B cell (primary cell): Measurements from ENCODE around the gene MAP7. TPM values are rescaled to one million over a fixed set of nuclear protein-coding genes. Genes with fewer than 3 reads are reported as not detected.

ENCODE experiments used
- ATAC-seq: fragments of 200-7000 bp; cut with Tn5 transposase; one replicate; pipeline ENCODE4 v1.10.0; 2021; ENCODE audit warnings: low read depth, mild to moderate bottlenecking, moderate number of reproducible peaks, moderate library complexity
- CTCF ChIA-PET: fragments of 350-600 bp; sonication (Branson Sonifier 250); formaldehyde crosslinking; loops from one replicate; lab custom pipeline; 2021; ENCODE audit warnings: antibody characterized with exemption, inconsistent platforms; lab: Charles Lee
- POLR2A ChIA-PET: fragments of 350-600 bp; sonication (Branson Sonifier 250); formaldehyde crosslinking; loops from one replicate; lab custom pipeline; 2021; ENCODE audit warnings: antibody characterized with exemption; lab: Charles Lee
- DNase-seq: peaks from one replicate; pipeline ENCODE4 v3.0.0; 2013
- H2AFZ ChIP-seq: 2 replicates; pipeline ENCODE4 v1.6.1; 2012; ENCODE audit warnings: mild to moderate bottlenecking, low read depth, low read length; ENCODE audit not compliant: insufficient read depth, poor library complexity, severe bottlenecking
- H3K27ac ChIP-seq, 2 donors: 1 replicate in 1 of 2; 2 replicates in 1 of 2; pipeline ENCODE4 v1.5.1; 2012 to 2013; ENCODE audit warnings: low read length in 2 of 2, mild to moderate bottlenecking in 2 of 2, moderate library complexity in 1 of 2
- H3K27me3 ChIP-seq, 4 experiments: fragments of 200-600 bp in 1 of 4; sonication (generic) in 1 of 4; replicated peaks in 1 of 4; 1 replicate in 2 of 4; 2 replicates in 2 of 4; pipeline versions ENCODE4 v1.6.1 to v1.7.0; 2013 to 2016; ENCODE audit warnings: low read length in 3 of 4, mild to moderate bottlenecking in 2 of 4, mixed read lengths in 1 of 4, moderate library complexity in 1 of 4; ENCODE audit not compliant: insufficient read depth in 4 of 4, control insufficient read depth in 3 of 4; ENCODE audit errors: control extremely low read depth in 1 of 4
- H3K36me3 ChIP-seq, 2 experiments: replicated peaks in 1 of 2; 1 replicate in 1 of 2; 2 replicates in 1 of 2; pipeline versions ENCODE4 v1.6.1 to v1.7.1; 2013; ENCODE audit warnings: low read length in 1 of 2; ENCODE audit not compliant: insufficient read depth in 2 of 2, control insufficient read depth in 1 of 2; ENCODE audit errors: control extremely low read depth in 1 of 2, extremely low read depth in 1 of 2
- H3K4me1 ChIP-seq, 2 donors: fragments of 200-600 bp in 1 of 2; sonication (generic) in 1 of 2; 1 replicate in 1 of 2; 2 replicates in 1 of 2; pipeline versions ENCODE4 v1.5.1 to v1.6.1; 2013 to 2017; ENCODE audit warnings: low read length in 2 of 2; ENCODE audit not compliant: control insufficient read depth in 2 of 2, insufficient read depth in 2 of 2
- H3K4me2 ChIP-seq: replicated peaks from 2 replicates; pipeline ENCODE3; 2012; ENCODE audit warnings: mild to moderate bottlenecking, low read depth, low read length; ENCODE audit not compliant: poor library complexity, severe bottlenecking
- H3K4me3 ChIP-seq, 5 experiments: fragments of 200-600 bp in 1 of 5; sonication (generic) in 1 of 5; 1 replicate in 3 of 5; 2 replicates in 2 of 5; pipeline versions ENCODE4 v1.5.1 to v1.7.0; 2011 to 2016; ENCODE audit warnings: low read length in 4 of 5, mild to moderate bottlenecking in 4 of 5, low read depth in 2 of 5, control low read depth in 1 of 5, moderate library complexity in 1 of 5; ENCODE audit not compliant: insufficient read depth in 1 of 5; ENCODE audit errors: control extremely low read depth in 1 of 5, extremely low read depth in 1 of 5
- H3K79me2 ChIP-seq: fragments of 200-600 bp; sonication (generic); one replicate; pipeline ENCODE4 v1.6.0; 2016; ENCODE audit warnings: low read length; ENCODE audit not compliant: control insufficient read depth, insufficient read depth
- H3K9ac ChIP-seq: fragments of 200-600 bp; sonication (generic); 2 replicates; pipeline ENCODE4 v1.6.1; 2017; ENCODE audit warnings: mild to moderate bottlenecking, low read length, moderate library complexity
- H3K9me3 ChIP-seq, 3 donors: one replicate each; pipeline versions ENCODE4 v1.6.1 to v1.7.1; 2013; ENCODE audit warnings: low read length in 2 of 3; ENCODE audit not compliant: control insufficient read depth in 2 of 3, insufficient read depth in 1 of 3; ENCODE audit errors: control extremely low read depth in 1 of 3
- H4K20me1 ChIP-seq: 2 replicates; pipeline ENCODE4 v1.6.0; 2012; ENCODE audit warnings: mild to moderate bottlenecking, low read length; ENCODE audit not compliant: insufficient read depth, control insufficient read depth, poor library complexity, severe bottlenecking
- H3K27ac Mint-ChIP-seq: one replicate; pipeline ENCODE4 v1.8.0; 2021; ENCODE audit warnings: mixed read lengths
- H3K27me3 Mint-ChIP-seq: one replicate; pipeline ENCODE4 v1.8.0; 2021; ENCODE audit warnings: mixed read lengths
- H3K4me1 Mint-ChIP-seq: one replicate; pipeline ENCODE4 v1.8.0; 2021; ENCODE audit warnings: mixed read lengths
- H3K4me3 Mint-ChIP-seq: one replicate; pipeline ENCODE4 v1.8.0; 2021; ENCODE audit warnings: mixed read lengths
- H3K9me3 Mint-ChIP-seq: one replicate; pipeline ENCODE4 v1.8.0; 2022; ENCODE audit warnings: mixed read lengths; ENCODE audit not compliant: insufficient read depth
- EZH2 ChIP-seq: IDR thresholded peaks from 2 replicates; pipeline ENCODE4 v1.6.1; 2012; ENCODE audit warnings: borderline replicate concordance, low read depth, mild to moderate bottlenecking, moderate library complexity, low read length; ENCODE audit not compliant: insufficient read depth, poor library complexity, severe bottlenecking
- WGBS: methylation state at CpG from one replicate; pipeline ENCODE4 v1.1.5; 2013; ENCODE audit warnings: missing lambda C conversion rate; ENCODE audit not compliant: insufficient coverage; 5-methylcytosine and 5-hydroxymethylcytosine counted together
- intact Hi-C: fragments of 100-400 bp; cut with micrococcal nuclease; formaldehyde crosslinking; loops from one replicate; pipeline ENCODE4 v1.10.0; 2022
- polyA plus RNA-seq: library from polyadenylated mRNA; depleted of rRNA; stranded (reverse); fragments of >200 nt; gene quantifications from 2 replicates; pipeline ENCODE4 v1.2.3, GENCODE V29; 2012
- total RNA-seq, 2 donors: library from RNA; stranded (reverse); fragments of 120-200 nt in 1 of 2; gene quantifications; 1 replicate in 1 of 2; 2 replicates in 1 of 2; pipeline versions ENCODE4 v1.2.3 to v1.2.4, GENCODE V29; 2013 to 2022
- TF ChIP-seq, protein P1 (sequence below): fragments of 200-600 bp; IDR thresholded peaks from one replicate; pipeline ENCODE4 v1.8.0; 2022; ENCODE audit warnings: antibody characterized with exemption, mild to moderate bottlenecking

MAP7 gene
- total and polyA plus RNA-seq, 2 donors (not counting 1 experiment from before 2014, with no cell fraction given), result 0.34 to 0.64 TPM

DNA sequence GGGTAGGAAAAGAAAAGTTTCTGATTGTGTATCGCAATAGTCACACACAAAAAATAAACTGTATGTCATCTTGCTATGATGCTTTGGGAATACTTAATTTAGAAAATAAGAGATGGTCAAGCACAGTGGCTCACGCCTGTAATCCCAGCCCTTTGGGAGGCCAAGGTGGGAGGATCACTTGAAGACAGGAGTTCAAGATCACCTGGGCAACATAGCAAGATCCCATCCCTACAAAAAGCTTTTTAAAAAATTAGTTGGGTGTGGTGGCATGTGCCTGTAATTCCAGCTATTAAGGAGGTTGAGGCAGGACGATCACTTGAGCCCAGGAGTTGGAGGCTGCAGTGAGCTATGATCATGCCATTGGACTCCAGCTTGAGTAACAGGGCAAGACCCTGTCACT is 27.6 kb downstream of the MAP7 start:
- H3K4me3 Mint-ChIP-seq, result no peak overlapping the region
- DNase-seq, result no peak
- H2AFZ ChIP-seq, result no peak overlapping the region
- peaks cover 12 to 13% of the 10 kb centered on the region in 2 donors for H3K4me1 ChIP-seq
- no peak overlapping the region for H3K27ac Mint-ChIP-seq
- POLR2A ChIA-PET, result no interaction called here
- H3K4me3 ChIP-seq, result no peak overlapping the region
- H3K27me3 ChIP-seq, result peaks cover 0 to 11% (median 6%) of the 10 kb centered on the region in 4 experiments
- no peak overlapping the region for H3K9ac ChIP-seq
- CTCF ChIA-PET, result no interaction called here
- H4K20me1 ChIP-seq, result no peaks in the 10 kb centered on the region
- WGBS, result 83% methylated on average over 1 of the region's 3 CpGs
- H3K4me1 Mint-ChIP-seq, result peaks cover 16% of the 10 kb centered on the region
- H3K9me3 ChIP-seq, result no peaks in the 10 kb centered on the region
- no peaks in the 10 kb centered on the region for H3K36me3 ChIP-seq
- TF ChIP-seq EZH2, result no peak
- TF ChIP-seq, protein P1, sequence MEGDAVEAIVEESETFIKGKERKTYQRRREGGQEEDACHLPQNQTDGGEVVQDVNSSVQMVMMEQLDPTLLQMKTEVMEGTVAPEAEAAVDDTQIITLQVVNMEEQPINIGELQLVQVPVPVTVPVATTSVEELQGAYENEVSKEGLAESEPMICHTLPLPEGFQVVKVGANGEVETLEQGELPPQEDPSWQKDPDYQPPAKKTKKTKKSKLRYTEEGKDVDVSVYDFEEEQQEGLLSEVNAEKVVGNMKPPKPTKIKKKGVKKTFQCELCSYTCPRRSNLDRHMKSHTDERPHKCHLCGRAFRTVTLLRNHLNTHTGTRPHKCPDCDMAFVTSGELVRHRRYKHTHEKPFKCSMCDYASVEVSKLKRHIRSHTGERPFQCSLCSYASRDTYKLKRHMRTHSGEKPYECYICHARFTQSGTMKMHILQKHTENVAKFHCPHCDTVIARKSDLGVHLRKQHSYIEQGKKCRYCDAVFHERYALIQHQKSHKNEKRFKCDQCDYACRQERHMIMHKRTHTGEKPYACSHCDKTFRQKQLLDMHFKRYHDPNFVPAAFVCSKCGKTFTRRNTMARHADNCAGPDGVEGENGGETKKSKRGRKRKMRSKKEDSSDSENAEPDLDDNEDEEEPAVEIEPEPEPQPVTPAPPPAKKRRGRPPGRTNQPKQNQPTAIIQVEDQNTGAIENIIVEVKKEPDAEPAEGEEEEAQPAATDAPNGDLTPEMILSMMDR, result no peak
- H3K27ac ChIP-seq, result no peak overlapping the region
- peaks cover 42% of the 10 kb centered on the region for H3K27me3 Mint-ChIP-seq
- H3K79me2 ChIP-seq, result no peaks in the 10 kb centered on the region
- no peak overlapping the region for H3K4me2 ChIP-seq
- ATAC-seq, result no peak
- intact Hi-C loops, result no loop called here
- H3K9me3 Mint-ChIP-seq, result no peaks in the 10 kb centered on the region

DNA sequence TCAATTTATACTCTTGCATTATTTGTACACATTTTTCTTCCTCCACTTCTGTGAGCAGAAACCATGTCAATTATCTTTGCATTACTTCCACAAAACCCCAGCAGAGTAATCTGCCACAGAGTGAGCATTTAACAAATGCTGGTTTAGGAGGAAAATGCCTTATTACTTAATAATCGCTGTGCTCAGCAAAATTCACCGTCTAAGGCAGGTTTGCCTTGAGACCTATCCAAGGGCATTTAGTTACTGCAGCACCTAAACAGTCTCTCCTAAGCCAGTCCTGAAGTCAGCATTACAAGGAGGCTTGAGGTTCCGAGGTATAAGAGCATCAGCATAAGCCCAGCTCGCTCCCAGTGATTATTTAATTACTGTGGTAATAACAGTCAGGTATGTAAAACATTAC is 28.3 kb downstream of the MAP7 start:
- no peak overlapping the region for H3K27ac ChIP-seq
- H3K27me3 Mint-ChIP-seq, result peaks cover 35% of the 10 kb centered on the region
- TF ChIP-seq, protein P1, result no peak
- no peak for TF ChIP-seq EZH2
- H3K36me3 ChIP-seq, result no peaks in the 10 kb centered on the region
- ATAC-seq, result no peak
- ChIA-PET CTCF (no interaction called here), POLR2A (no interaction called here)
- 100% methylated on average over 2 of the region's 4 CpGs for WGBS
- no peaks in the 10 kb centered on the region for H3K9me3 ChIP-seq
- intact Hi-C loops, result no loop called here
- H2AFZ ChIP-seq, result no peak overlapping the region
- H3K4me3 Mint-ChIP-seq, result no peak overlapping the region
- no peak for DNase-seq
- H3K9me3 Mint-ChIP-seq, result no peaks in the 10 kb centered on the region
- H4K20me1 ChIP-seq, result no peaks in the 10 kb centered on the region
- H3K27me3 ChIP-seq, result peaks cover 0 to 11% (median 2%) of the 10 kb centered on the region in 4 experiments
- H3K9ac ChIP-seq, result no peak overlapping the region
- H3K4me3 ChIP-seq, result no peak overlapping the region
- peaks cover 12 to 13% of the 10 kb centered on the region in 2 donors for H3K4me1 ChIP-seq
- no peak overlapping the region for H3K4me2 ChIP-seq
- H3K4me1 Mint-ChIP-seq, result peaks cover 16% of the 10 kb centered on the region
- H3K79me2 ChIP-seq, result no peaks in the 10 kb centered on the region
- H3K27ac Mint-ChIP-seq, result no peak overlapping the region
